GM12878 (cell line): ENCODE data around the gene OVOL1. TPM values are rescaled to one million over a fixed set of nuclear protein-coding genes. Genes with fewer than 3 reads are reported as not detected.

Experiments used
- ATAC-seq: fragments of 200-7000 bp; cut with Tn5 transposase; 3 replicates; pipeline ENCODE4 v1.9.1; 2020; ENCODE audit warnings: mild to moderate bottlenecking, moderate library complexity
- BruUV-seq: library from RNA; stranded (reverse); fragments of 400-500 nt; replicated peaks from 2 replicates; lab custom pipeline; 2021; lab: Mats Ljungman, UMichigan
- CTCF ChIA-PET: fragments of 300-600 bp; sonication (Branson Sonifier 250); formaldehyde crosslinking; extraction: SDS; loops from one replicate; lab custom pipeline; 2021; ENCODE audit warnings: inconsistent platforms; lab: Yijun Ruan, JAX
- POLR2A ChIA-PET: fragments of 350-600 bp; formaldehyde crosslinking; extraction: SDS; loops from one replicate; lab custom pipeline; 2021; ENCODE audit warnings: inconsistent platforms; lab: Charles Lee
- RAD21 ChIA-PET: fragments of 300-600 bp; sonication (Branson Sonifier 250); formaldehyde crosslinking; loops from one replicate; lab custom pipeline; 2023; ENCODE audit warnings: antibody characterized with exemption; ENCODE audit not compliant: unreplicated experiment; lab: Charles Lee
- SMC1A ChIA-PET: fragments of 300-600 bp; sonication (Branson Sonifier 250); formaldehyde crosslinking; loops from one replicate; lab custom pipeline; 2023; ENCODE audit not compliant: unreplicated experiment, uncharacterized antibody; lab: Charles Lee
- DNase-seq: peaks from one replicate; pipeline ENCODE4 v3.0.0-alpha.2; 2011; ENCODE audit warnings: low read depth, low spot score
- FAIRE-seq: peaks from 3 replicates; lab custom pipeline; 2011; peaks lifted over from hg19 to GRCh38; lab: Jason Lieb, UNC
- H2AFZ ChIP-seq: 2 replicates; pipeline ENCODE4 v1.6.0; 2011; ENCODE audit warnings: low read depth, low read length, control low read depth; ENCODE audit not compliant: control insufficient read depth
- H3K27ac ChIP-seq: 2 replicates; pipeline ENCODE4 v1.5.1; 2011; ENCODE audit warnings: control low read depth; ENCODE audit not compliant: control insufficient read depth, insufficient read depth
- H3K27me3 ChIP-seq, 2 experiments: replicated peaks in 1 of 2; 2 replicates each; pipeline versions ENCODE4 v1.6.0 to v1.6.1; 2011; ENCODE audit warnings: low read length in 1 of 2; ENCODE audit not compliant: control insufficient read depth in 2 of 2, insufficient read depth in 2 of 2
- H3K36me3 ChIP-seq, 2 experiments: 2 replicates each; pipeline ENCODE4 v1.5.1; 2011; ENCODE audit warnings: low read length in 1 of 2; ENCODE audit not compliant: control insufficient read depth in 2 of 2, insufficient read depth in 2 of 2
- H3K4me1 ChIP-seq: 2 replicates; pipeline ENCODE4 v1.6.1; 2011; ENCODE audit warnings: mild to moderate bottlenecking, low read length, moderate library complexity, mixed read lengths; ENCODE audit not compliant: control insufficient read depth, insufficient read depth
- H3K4me2 ChIP-seq: 2 replicates; pipeline ENCODE4 v1.6.0; 2011; ENCODE audit warnings: control low read depth; ENCODE audit not compliant: control insufficient read depth, insufficient read depth
- H3K4me3 ChIP-seq: fragments of 200-600 bp; sonication (generic); 2 replicates; pipeline ENCODE4 v1.5.1; 2016
- H3K79me2 ChIP-seq: 2 replicates; pipeline ENCODE4 v1.6.0; 2011; ENCODE audit warnings: low read length; ENCODE audit not compliant: control insufficient read depth, insufficient read depth
- H3K9ac ChIP-seq: 2 replicates; pipeline ENCODE4 v1.8.0; 2011; ENCODE audit warnings: low read length, control low read depth, mixed read lengths; ENCODE audit not compliant: control insufficient read depth, insufficient read depth
- H3K9me3 ChIP-seq: replicated peaks from 3 replicates; pipeline ENCODE4 v1.5.1; 2011; ENCODE audit warnings: mild to moderate bottlenecking, low read length; ENCODE audit not compliant: control insufficient read depth, insufficient read depth
- H4K20me1 ChIP-seq: 2 replicates; pipeline ENCODE4 v1.6.0; 2011; ENCODE audit not compliant: control insufficient read depth, insufficient read depth
- EED ChIP-seq: sonication (generic); IDR thresholded peaks from 2 replicates; pipeline ENCODE4 v1.6.1; 2016; ENCODE audit warnings: antibody characterized with exemption, low read depth
- FOS ChIP-seq: IDR thresholded peaks from 3 replicates; pipeline ENCODE4 v1.6.1; 2011; ENCODE audit warnings: borderline replicate concordance; ENCODE audit not compliant: insufficient read length; ENCODE audit errors: extremely low read depth
- LARP7 ChIP-seq: fragments of 450-650 bp; IDR thresholded peaks from 2 replicates; pipeline ENCODE4 v1.6.1; 2017; ENCODE audit warnings: mild to moderate bottlenecking
- MXI1 ChIP-seq: fragments of 150-350 bp; IDR thresholded peaks from 2 replicates; pipeline ENCODE4 v1.6.1; 2011; ENCODE audit warnings: low read depth, mild to moderate bottlenecking, inconsistent platforms, low read length, improper control_type of control experiment
- RFX5 ChIP-seq: IDR thresholded peaks from 2 replicates; pipeline ENCODE4 v1.6.1; 2011; ENCODE audit warnings: low read depth, low read length, improper control_type of control experiment
- TCF12 ChIP-seq: IDR thresholded peaks from 2 replicates; pipeline ENCODE4 v1.6.1; 2011; ENCODE audit warnings: low read depth, mild to moderate bottlenecking, low read length
- ZNF384 ChIP-seq: IDR thresholded peaks from 2 replicates; pipeline ENCODE4 v1.6.1; 2012; ENCODE audit warnings: low read depth, mild to moderate bottlenecking, low read length, improper control_type of control experiment, borderline replicate concordance
- WGBS: methylation state at CpG from one replicate; pipeline ENCODE4 v1.1.6; 2016; ENCODE audit warnings: low lambda C conversion rate; ENCODE audit not compliant: insufficient replicate concordance, insufficient coverage; ENCODE audit errors: missing lambda C conversion rate; 5-methylcytosine and 5-hydroxymethylcytosine counted together
- in situ Hi-C: fragments of 300-500 bp; cut with MboI; formaldehyde crosslinking; loops from 9 replicates; pipeline ENCODE4 v1.14.3; 2018; ENCODE audit warnings: mixed read lengths
- intact Hi-C: fragments of 100-400 bp; cut with micrococcal nuclease; formaldehyde crosslinking; loops from one replicate; pipeline ENCODE4 v1.14.2; 2022; ENCODE audit not compliant: unreplicated experiment
- polyA plus RNA-seq, 11 experiments: library from polyadenylated mRNA; depleted of rRNA in 4 of 11; unstranded in 6 of 11; stranded (reverse) in 5 of 11; fragments of >200 nt; fragmentation: Nextera tagmentation in 4 of 11; fragmentation: Illumina TruSeq in 1 of 11; extraction: Ambion mirVana in 4 of 11; extraction: Trizol in 1 of 11; gene quantifications; 1 replicate in 1 of 11; 2 replicates in 10 of 11; pipeline versions ENCODE4 v1.2.1 to v1.2.3, GENCODE V29; 2011 to 2016; ENCODE audit warnings: inconsistent platforms in 2 of 11, missing spikeins in 2 of 11, low read depth in 1 of 11
- total RNA-seq, 4 experiments: library from RNA; depleted of rRNA in 3 of 4; stranded (reverse); fragments of >200 nt in 3 of 4; fragmentation: Illumina TruSeq in 1 of 4; extraction: Trizol in 1 of 4; gene quantifications; 2 replicates each; pipeline versions ENCODE4 v1.2.1 to v1.2.3, GENCODE V29; 2013 to 2021
- TF ChIP-seq, protein P1 (sequence below): fragments of 450-650 bp; IDR thresholded peaks from 2 replicates; pipeline ENCODE4 v1.6.1; 2016; ENCODE audit warnings: mild to moderate bottlenecking

The OVOL1 gene
- total and polyA plus RNA-seq, 10 of the 15 experiments (the other 5 are each of a cell fraction or from before 2014, with no cell fraction given), result 0.04 to 0.96 (median 0.09) TPM; not detected in 7

DNA sequence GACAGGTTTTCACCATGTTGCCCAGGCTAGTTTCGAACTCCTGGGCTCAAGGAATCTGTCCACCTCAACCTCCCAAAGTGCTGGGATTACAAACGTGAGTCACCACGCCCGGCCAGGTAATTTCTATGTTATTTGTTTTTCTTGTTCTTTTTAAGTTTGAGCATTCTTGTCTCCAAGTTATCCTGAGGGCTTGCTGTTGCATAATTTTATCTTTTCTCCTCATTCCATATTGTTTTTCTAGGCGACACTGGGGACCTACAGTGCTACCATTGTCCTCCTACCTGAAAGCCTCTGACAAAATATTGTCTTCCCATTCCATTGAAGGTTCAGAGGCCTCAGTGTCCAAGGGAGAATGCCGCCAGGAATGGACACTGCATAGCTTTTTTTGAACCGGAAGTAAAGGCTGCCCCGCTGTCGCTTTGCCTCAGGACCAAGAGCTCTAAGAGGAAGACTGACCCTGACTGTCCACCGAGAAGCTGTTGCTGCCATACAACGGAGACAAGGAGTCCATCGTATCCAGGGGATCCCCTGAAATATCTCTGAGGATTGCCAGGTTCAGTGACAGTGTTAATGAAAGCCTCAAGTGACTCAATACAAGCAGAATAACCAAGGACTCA, 15.8 kb upstream of the OVOL1 start:
- Histone ChIP-seq H3K4me3 (no peak overlapping the region), H3K9ac (no peak overlapping the region), H3K4me1 (no peaks in the 10 kb centered on the region), H4K20me1 (no peaks in the 10 kb centered on the region), H3K27me3 (no peaks in the 10 kb centered on the region), H3K27ac (no peak overlapping the region), H3K9me3 (no peaks in the 10 kb centered on the region), H2AFZ (no peak overlapping the region), H3K4me2 (no peak overlapping the region), H3K79me2 (no peaks in the 10 kb centered on the region), H3K36me3 (no peaks in the 10 kb centered on the region)
- ChIA-PET POLR2A (interaction anchor here (1.2 to 2.0 kb wide), 2 partner anchors 51 to 59 kb away, joined by 3 to 6 read pairs; partner anchors contain the start of gene KAT5), RAD21 (interaction anchor here (1.4 to 1.7 kb wide), 4 partner anchors 9 to 50 kb away, joined by 3 to 9 read pairs (median 6); partner anchors contain the start of gene RNASEH2C), SMC1A (interaction anchor here (1.0 to 1.9 kb wide), 6 partner anchors 8 to 145 kb away, joined by 3 to 10 read pairs (median 6); partner anchors contain the start of gene KAT5), CTCF (interaction anchor here (0.7 to 3.0 kb wide), 21 partner anchors 9 to 446 kb away, joined by 3 to 45 read pairs (median 5); partner anchors contain the start of genes AP5B1, KAT5 and RNASEH2C)
- no TSS peak for BruUV-seq
- no peak for TF ChIP-seq TCF12
- TF ChIP-seq, protein P1, sequence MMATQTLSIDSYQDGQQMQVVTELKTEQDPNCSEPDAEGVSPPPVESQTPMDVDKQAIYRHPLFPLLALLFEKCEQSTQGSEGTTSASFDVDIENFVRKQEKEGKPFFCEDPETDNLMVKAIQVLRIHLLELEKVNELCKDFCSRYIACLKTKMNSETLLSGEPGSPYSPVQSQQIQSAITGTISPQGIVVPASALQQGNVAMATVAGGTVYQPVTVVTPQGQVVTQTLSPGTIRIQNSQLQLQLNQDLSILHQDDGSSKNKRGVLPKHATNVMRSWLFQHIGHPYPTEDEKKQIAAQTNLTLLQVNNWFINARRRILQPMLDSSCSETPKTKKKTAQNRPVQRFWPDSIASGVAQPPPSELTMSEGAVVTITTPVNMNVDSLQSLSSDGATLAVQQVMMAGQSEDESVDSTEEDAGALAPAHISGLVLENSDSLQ, result no peak
- no peak for TF ChIP-seq FOS
- no peak for TF ChIP-seq LARP7
- no peak for TF ChIP-seq ZNF384
- TF ChIP-seq RFX5, result no peak
- TF ChIP-seq MXI1, result no peak
- TF ChIP-seq EED, result no peak
- intact Hi-C loops (no loop called here), in situ Hi-C loops (no loop called here)
- ATAC-seq (no peak), FAIRE-seq (no peak), DNase-seq (no peak)
- 68% methylated on average over 12 of the region's 12 CpGs for WGBS
